Measurements from ENCODE around the gene ARL2.

GRCh38 chr11:65055538-65055937 lies 41.6 kb downstream of the ARL2 start:
- TF ChIP-seq CTCF (IDR thresholded peaks at IDR 0.05 in 4 of 5, conservative IDR thresholded peaks at IDR 0.05 in 1 of 5) (no peak), POLR2A (IDR thresholded peaks at IDR 0.05) (no peak)
